Upper lobe of right lung (tissue), 1 donor: ENCODE measurements around the gene ITPR2. TPM values are rescaled to one million over a fixed set of nuclear protein-coding genes. Genes with fewer than 3 reads are reported as not detected.

Experiments
- ATAC-seq: fragments of 200-7000 bp; cut with Tn5 transposase; one replicate; pipeline ENCODE4 v1.9.1; 2020; ENCODE audit warnings: mild to moderate bottlenecking, moderate library complexity
- DNase-seq: peaks from one replicate; pipeline ENCODE4 v3.0.0-alpha.2; 2020
- H3K27ac ChIP-seq: fragments of 200-600 bp; one replicate; pipeline ENCODE4 v1.8.0; 2022
- H3K27me3 ChIP-seq: fragments of 200-600 bp; one replicate; pipeline ENCODE4 v1.8.0; 2022; ENCODE audit warnings: mild to moderate bottlenecking
- H3K36me3 ChIP-seq: fragments of 200-600 bp; one replicate; pipeline ENCODE4 v1.8.0; 2022
- H3K4me1 ChIP-seq: fragments of 200-600 bp; one replicate; pipeline ENCODE4 v1.8.0; 2022
- H3K4me3 ChIP-seq: fragments of 200-600 bp; one replicate; pipeline ENCODE4 v1.8.0; 2022; ENCODE audit warnings: mild to moderate bottlenecking
- H3K9me3 ChIP-seq: fragments of 200-600 bp; one replicate; pipeline ENCODE4 v1.8.0; 2022
- CTCF ChIP-seq: fragments of 200-600 bp; IDR thresholded peaks from one replicate; pipeline ENCODE4 v1.8.0; 2022; ENCODE audit warnings: antibody characterized with exemption
- intact Hi-C: fragments of 100-400 bp; cut with DNase I; formaldehyde crosslinking; loops from one replicate; pipeline ENCODE4 v1.11.0; 2022
- total RNA-seq: library from RNA; stranded (reverse); fragmentation: NEBNext Ultra II Directional; extraction: Animal tissue kit (Norgen Biotek cat#: 25700); gene quantifications from one replicate; pipeline ENCODE4 v1.2.1, GENCODE V29; 2021
- donor health status: DM: no; HTN: yes; CAD: no; lungs with severe emphysema.

ITPR2 gene
- total RNA-seq, 1 donor from 2014 or later: 50.8 TPM

- Histone ChIP-seq H3K4me3 (no peak overlapping the region), H3K9me3 (no peaks in the 10 kb centered on the region), H3K27ac (no peak overlapping the region), H3K27me3 (no peaks in the 10 kb centered on the region), H3K36me3 (no peaks in the 10 kb centered on the region), H3K4me1 (peaks cover 11% of the 10 kb centered on the region)
- TF ChIP-seq CTCF: no peak
- no peak for ATAC-seq
- intact Hi-C loops: no loop called here
- DNase-seq: no peak
Observed at GRCh38 chr12:26746121-26746714, 86.8 kb downstream of the ITPR2 start.

- Histone ChIP-seq H3K9me3 (no peaks in the 10 kb centered on the region), H3K27ac (no peak overlapping the region), H3K4me3 (no peak overlapping the region), H3K4me1 (peaks cover 11% of the 10 kb centered on the region), H3K27me3 (no peaks in the 10 kb centered on the region), H3K36me3 (no peaks in the 10 kb centered on the region)
- ATAC-seq: no peak
- TF ChIP-seq CTCF: no peak
- intact Hi-C loops: no loop called here
- no peak for DNase-seq
Observed at GRCh38 chr12:26744697-26745440, 88.1 kb downstream of the ITPR2 start.

- no peak for DNase-seq
- ATAC-seq: no peak
Observed at GRCh38 chr12:26744042-26744626, 88.9 kb downstream of the ITPR2 start.

GRCh38 chr12:26741584-26742227, 91.3 kb downstream of the ITPR2 start:
- peaks cover 4% of the 10 kb centered on the region for H3K4me1 ChIP-seq
- ATAC-seq: no peak
- no peaks in the 10 kb centered on the region for H3K27me3 ChIP-seq
- intact Hi-C loops: no loop called here
- no peak for DNase-seq
- no peak overlapping the region for H3K27ac ChIP-seq
- TF ChIP-seq CTCF: no peak
- H3K9me3 ChIP-seq: no peaks in the 10 kb centered on the region
- no peaks in the 10 kb centered on the region for H3K36me3 ChIP-seq
- no peak overlapping the region for H3K4me3 ChIP-seq

More at GRCh38 chr12:26744042-26744626, 88.9 kb downstream of the ITPR2 start:
- Histone ChIP-seq H3K27me3 (no peaks in the 10 kb centered on the region), H3K27ac (no peak overlapping the region), H3K36me3 (no peaks in the 10 kb centered on the region), H3K4me1 (peaks cover 4% of the 10 kb centered on the region), H3K4me3 (no peak overlapping the region), H3K9me3 (no peaks in the 10 kb centered on the region)
- intact Hi-C loops: no loop called here
- TF ChIP-seq CTCF: no peak

- peaks cover 4% of the 10 kb centered on the region for H3K4me1 ChIP-seq
- no peak for TF ChIP-seq CTCF
- no peaks in the 10 kb centered on the region for H3K36me3 ChIP-seq
- intact Hi-C loops: no loop called here
- no peak overlapping the region for H3K4me3 ChIP-seq
- H3K27ac ChIP-seq: no peak overlapping the region
- H3K27me3 ChIP-seq: no peaks in the 10 kb centered on the region
- no peak for DNase-seq
- no peaks in the 10 kb centered on the region for H3K9me3 ChIP-seq
- ATAC-seq: no peak
Observed at GRCh38 chr12:26740991-26741390, 92.0 kb downstream of the ITPR2 start.
